Fibroblast of skin of left quadriceps (primary cell): ENCODE measurements around the gene GK2.

Experiments used
- DNase-seq, 2 experiments: peaks; one replicate each; pipeline ENCODE4 v3.0.0-alpha.2; 2013; ENCODE audit warnings: low read depth in 2 of 2

The GK2 gene

DNA sequence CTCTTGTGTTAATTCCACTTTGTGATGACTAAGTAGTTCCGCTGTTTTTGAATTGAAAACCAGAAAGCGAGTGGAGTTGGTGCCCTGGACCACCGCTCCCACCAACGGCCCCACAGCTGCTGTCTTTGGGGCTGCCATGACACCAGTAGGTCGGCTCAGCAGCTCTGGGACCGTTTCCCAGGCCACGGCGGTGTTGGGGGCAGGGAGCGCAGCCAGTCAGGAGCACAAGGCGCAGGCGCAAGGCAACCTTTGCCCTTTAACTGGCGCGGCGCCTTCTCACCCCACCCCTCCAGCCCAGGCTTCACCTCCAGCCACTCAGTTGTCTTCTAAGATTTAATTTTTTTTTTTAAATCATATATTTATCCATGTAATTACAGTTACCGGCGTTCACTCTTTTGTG is at the start of gene GK2:
TSS of gene GK2 (minus strand) at position 166 of the 400 bp plus-strand sequence. CDS start at position 138, 28 bp downstream.
- DNase-seq: no peak

DNA sequence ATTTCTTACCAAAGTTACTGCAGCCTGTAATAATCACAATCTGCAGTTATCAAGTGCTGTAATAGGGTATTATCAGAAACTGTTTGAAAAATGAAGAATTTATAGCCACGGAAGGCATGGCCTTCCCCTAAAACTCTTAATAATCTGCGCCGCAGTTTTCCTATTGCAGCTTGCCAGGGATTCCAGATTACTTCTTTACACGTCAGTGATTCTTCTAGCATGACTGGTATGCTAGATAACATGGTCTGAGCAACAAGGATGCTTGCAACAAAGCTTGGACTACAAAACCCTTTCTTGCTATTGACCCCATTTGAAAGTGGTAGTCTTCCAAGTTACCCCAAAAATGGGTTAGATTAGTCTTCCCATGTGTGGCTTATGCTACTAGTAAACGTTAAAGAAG is 47.2 kb upstream of the GK2 start:
- DNase-seq: no peak

- DNase-seq: no peak
These were observed 46.6 kb upstream of the GK2 start for GRCh38 chr4:79454656-79455055.

DNA sequence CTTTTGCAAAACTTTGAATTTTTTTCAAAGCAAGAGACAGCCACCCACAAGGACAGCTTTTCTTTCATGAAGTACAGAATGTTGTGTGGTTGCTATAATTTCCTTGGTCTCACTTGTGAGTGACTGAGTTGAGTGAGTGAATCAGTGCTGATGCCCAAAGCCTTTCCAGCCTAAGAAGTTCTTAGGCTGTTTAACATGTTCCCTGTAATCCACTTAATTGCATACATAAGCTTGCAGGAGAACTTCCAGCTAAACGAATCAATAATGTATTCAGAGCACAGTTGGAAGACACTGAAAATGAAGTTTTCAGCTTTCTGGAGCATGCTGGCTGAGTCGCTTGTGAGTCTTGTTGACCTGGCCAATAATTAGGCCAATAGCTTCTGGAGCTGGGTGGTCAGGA is 42.0 kb upstream of the GK2 start:
- no peak for DNase-seq

DNA sequence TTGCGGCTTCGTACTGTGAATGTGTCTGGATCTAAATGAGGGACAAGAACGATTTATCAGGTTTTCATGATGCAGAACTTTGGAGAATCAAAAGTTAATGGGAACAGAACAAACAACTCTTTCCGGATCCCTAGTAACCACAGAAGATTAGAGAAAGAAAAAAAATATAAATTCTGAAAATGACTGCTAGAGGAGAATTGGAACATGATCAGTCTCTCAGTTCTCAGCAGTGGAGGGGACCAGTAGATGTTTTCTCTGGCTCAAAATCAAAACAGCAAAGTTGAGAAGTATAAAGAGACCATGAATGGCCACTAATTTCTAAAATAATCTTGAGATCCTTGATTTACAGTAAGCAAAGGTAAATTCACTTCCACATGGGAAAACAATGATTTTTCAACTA is 38.1 kb upstream of the GK2 start:
- DNase-seq: no peak

- DNase-seq: peak in 1 of 2 experiments; percentile 37
These were observed 37.3 kb upstream of the GK2 start for GRCh38 chr4:79445371-79445781.

DNA sequence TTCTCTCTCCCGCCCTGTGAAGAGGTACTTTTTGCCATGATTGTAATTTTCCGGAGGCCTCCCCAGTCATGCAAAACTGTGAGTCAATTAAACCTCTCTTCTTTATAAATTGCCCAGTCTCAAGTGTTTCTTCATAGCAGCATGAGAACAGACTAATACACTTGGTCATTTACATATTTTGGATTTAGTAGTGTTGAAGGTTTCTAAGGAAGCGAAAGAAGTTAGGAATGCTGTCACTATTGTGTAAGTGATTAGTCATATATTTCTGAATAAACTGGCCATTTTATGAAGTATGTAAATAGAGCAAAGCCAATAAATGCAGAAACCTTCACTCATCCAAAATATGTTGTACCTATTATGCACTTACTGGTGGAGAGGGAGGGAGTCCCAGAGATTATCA is 34.4 kb upstream of the GK2 start:
- peak in 1 of 2 experiments; percentile 16 for DNase-seq

GRCh38 chr4:79439489-79439888 is 31.5 kb upstream of the GK2 start:
- DNase-seq: no peak

- no peak for DNase-seq
These were observed 23.8 kb upstream of the GK2 start for GRCh38 chr4:79431839-79432238.

- no peak for DNase-seq
These were observed 21.3 kb upstream of the GK2 start for GRCh38 chr4:79429113-79429903.

DNA sequence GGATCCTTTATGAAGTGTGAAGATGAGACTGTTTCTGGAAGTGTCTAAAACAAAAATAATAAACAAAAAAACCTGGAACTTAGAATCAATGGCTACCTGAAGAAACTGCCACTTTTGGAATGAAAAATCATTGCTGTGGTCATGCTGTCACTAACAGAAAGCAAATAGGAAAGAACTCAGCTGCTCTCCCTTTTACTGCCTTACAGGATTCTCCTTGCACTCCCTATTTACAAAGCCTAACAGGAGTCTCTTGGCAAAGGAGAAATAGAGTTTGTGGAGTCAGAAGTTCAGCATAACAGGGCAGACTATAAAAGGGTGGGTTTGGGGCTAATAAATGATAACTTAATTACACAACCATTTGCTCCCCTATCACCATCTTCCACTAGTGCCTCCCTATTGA is 19.0 kb upstream of the GK2 start:
- no peak for DNase-seq

GRCh38 chr4:79425586-79425985 is 17.6 kb upstream of the GK2 start:
- no peak for DNase-seq

DNA sequence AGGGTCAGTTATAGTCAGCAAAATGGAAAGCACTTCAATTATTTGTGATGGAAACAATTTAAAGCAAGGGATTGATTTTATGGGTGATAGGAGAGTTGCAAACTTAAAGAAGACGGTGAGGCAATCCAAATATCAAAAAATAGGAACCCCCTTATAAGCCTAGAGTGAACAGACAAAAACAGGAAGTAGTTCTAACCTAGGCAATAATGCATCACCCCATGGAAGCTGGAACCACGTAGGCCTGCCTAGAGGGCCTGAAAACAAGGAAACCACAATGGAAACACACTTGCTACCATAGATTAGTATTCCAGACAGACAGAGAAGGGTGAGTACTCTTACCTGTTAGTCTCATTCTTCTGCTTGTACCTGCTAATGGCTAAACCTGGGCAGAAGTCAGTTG is 13.5 kb upstream of the GK2 start:
- no peak for DNase-seq

GRCh38 chr4:79413886-79414285 is 5.9 kb upstream of the GK2 start:
- no peak for DNase-seq

DNA sequence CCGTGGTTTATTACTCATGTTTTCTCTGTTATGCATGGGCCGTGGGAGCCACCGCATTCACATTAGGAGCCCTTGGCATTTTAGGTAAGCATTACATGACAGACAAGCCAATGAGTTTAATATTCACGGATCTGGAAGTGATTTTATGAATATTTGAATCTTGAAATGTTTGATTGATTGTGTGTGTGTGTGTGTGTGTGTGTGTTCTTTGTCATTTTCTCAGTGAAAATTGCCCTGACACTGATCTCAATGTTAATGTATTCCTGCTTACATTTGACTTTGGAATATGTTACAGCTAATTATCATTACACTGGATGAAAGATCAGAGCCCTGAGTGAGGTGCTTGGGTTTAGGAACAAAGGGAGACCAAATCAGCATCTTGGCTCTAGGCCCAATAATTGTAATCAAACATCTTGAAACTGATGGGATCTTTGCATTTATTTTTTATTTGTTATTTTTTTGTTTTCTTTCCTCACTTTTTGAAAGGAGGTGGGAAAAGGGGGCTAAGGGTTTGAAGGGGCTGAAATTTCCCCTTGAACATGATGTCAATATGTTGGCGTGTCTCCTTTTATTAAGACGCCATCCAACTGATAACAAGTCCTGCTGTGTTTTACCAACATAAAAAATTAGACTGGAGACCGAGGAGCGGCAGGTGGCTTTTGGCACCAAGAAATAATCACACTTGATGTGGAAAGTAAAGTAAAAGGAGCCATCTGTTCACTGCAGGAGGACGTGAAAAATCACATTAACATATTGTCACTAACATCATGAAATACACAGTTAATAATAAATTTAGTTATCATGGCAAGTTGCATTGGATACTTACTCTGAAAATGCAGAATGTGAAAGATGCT is 5.2 kb upstream of the GK2 start:
- DNase-seq: no peak

GRCh38 chr4:79404666-79405065 is 3.4 kb downstream of the GK2 start:
- no peak for DNase-seq

DNA sequence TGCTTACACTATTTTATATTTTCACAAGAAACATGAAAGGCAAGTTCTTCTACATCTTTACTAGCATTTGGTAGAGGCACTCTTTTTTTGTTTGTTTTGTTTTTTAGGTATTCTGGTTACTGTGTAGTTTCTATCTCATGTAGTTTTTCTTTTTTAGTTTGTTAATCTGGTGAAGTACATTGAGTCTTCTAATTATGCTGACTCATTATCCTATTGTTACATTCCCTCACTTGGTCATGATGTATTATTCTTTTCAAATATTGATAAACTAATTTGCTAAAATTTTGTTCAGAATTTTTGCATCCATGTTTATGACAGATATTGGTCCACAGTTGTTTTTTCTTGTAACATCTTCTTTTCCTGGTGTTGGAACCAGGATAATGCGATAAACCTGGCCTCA is 4.7 kb downstream of the GK2 start:
- DNase-seq: no peak

DNA sequence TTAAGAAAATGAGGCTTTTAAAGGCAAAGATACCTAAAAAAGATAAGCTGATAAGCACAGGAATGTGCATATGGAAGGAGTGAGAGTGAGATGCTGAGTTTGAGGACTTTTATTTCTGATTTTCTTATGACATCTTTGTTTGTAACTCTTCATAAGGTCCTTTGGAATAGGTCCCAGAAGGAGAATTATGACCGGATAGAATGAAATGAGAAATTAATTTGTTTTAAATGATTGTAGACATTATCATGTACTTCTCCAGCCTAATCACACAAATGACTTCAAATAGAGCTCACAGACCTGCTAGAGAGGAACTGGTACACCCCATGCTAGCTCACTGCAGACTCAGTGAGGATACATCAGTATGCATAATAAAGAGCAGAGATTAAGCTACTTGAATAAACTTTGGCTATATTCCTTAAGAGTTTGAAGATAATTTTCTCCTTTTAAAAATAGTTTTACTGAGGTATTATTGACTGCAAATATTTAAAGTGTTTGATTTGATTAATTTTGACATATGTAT is 5.6 kb downstream of the GK2 start:
- DNase-seq: no peak

DNA sequence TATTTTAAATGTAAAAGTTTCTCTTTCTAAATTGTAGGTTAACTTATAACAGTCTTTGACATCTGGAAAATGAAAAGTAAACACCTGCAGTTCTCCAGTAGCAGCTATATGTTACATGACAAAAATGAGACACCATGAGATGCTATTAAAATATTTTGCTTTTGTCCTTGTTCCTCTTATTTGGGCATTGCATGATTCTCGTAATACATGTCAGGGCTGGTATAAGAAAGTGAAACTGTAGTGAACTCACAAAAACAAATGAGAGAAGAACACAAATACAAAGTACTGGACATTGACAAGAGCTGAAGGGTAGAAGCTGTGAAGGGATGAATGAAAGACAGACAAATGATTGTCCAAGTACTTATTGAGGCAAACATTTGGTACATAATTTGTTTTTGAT is 9.0 kb downstream of the GK2 start:
- DNase-seq: no peak

DNA sequence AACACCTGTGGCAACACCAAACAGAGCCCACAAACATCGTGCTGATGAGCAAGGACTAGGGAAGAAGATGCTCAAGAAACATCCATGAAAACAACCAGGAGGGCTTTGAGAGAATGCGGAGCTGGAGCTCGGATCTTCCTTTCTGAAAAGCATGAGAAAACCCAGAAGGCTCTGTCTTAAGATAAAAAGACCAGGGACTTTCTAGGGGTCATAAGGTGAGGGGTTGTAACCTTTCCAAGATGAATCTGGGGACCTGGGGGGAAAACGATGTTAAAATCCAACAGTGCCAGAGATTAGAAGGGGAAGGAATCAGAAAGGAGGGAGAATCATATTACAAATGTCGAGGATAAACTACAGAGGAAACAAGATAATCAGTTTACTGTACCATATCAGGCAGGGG is 10.1 kb downstream of the GK2 start:
- no peak for DNase-seq

DNA sequence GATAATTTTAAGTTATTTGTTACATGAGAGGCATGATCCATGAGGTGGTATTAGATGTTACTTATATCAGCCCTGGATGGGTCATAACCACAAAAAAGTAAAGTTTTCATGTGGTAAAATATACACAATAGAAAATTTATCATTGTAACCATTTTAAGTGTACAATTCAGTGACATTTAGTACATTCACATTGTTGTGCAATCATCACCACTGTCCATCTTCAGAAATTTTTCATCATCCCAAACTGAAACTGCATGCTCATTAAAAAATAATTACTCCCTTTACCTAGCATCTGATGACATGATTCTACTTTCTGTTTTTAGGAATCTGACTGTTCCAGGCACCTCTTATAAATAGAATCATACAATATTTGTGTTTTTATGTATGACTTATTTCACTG is 11.2 kb downstream of the GK2 start:
- no peak for DNase-seq

DNA sequence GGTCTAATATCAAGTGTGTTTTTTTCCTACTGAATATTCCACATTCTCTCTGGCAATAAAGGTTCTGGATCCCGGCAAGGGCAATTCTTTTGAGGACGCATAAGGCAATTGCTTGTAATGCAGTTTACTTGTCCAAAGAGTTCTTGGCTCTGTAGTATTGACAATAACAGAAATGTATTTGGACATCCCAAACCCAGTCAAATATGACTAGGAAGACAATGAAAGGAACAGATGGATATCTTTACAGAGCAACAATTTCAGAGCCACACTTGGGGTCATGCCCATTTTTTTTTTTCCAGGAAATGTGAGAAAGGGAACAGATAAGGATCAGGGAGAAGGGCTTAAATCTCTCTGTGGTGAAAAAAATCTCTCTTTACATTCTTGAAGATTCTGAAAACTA is 12.2 kb downstream of the GK2 start:
- DNase-seq: no peak

DNA sequence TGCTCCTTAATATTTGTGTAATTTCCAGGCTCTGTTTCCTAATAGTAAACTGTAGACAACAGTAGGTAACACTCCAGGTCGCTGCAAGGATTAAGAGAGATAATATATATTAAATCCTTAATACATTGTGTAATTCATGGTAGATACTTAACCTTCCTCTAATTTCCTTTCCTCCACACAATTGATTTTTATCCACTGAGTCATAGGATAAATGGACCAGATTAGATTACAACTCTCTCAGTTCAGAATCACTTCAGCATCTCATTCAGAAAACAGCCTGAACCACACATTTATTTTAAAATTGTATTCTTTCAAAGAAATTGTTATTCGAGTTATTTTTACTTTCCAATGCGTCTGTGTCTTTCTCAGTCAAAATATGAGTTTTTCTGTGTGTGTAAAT is 17.1 kb downstream of the GK2 start:
- peak in 1 of 2 experiments; percentile 3 for DNase-seq
